ENCODE data around the gene TRPM5.

- TF ChIP-seq CTCF (IDR thresholded peaks at IDR 0.05) (no peak), POLR2AphosphoS5 (IDR thresholded peaks at IDR 0.05) (no peak), POLR2A (IDR thresholded peaks at IDR 0.05) (no peak), EP300 (IDR thresholded peaks at IDR 0.05; ENCODE audit: low read depth) (no peak)
These were observed 22.9 kb downstream of the TRPM5 start for GRCh38 chr11:2421226-2421994.

Data from transverse colon (tissue), 4 donors.